Measurements from ENCODE around the gene COL17A1. TPM values are rescaled to one million over a fixed set of nuclear protein-coding genes. Genes with fewer than 3 reads are reported as not detected.

COL17A1 gene
- total RNA-seq, 1 donor from 2014 or later: not detected

Small RNAs within 50 kb of the gene (microRNA-seq; reads per million reads assigned to microRNA genes)
- not detected for gene MIR936

Other genes starting within 250 kb of the COL17A1 start
- 27.0 TPM for gene SH3PXD2A, start 230.3 kb downstream of the COL17A1 start, total RNA-seq
- gene STN1, start 167.7 kb downstream of the COL17A1 start, total RNA-seq: 29.7 TPM
- gene SLK, start 118.7 kb downstream of the COL17A1 start, total RNA-seq: 28.1 TPM
- 4.9 TPM for gene SFR1, start 36.3 kb upstream of the COL17A1 start, total RNA-seq
- gene CFAP43, start 146.5 kb upstream of the COL17A1 start, total RNA-seq: not detected
- gene GSTO1, start 169.0 kb upstream of the COL17A1 start, total RNA-seq: 173 TPM
- 1.0 TPM for gene GSTO2, start 183.3 kb upstream of the COL17A1 start, total RNA-seq